Endodermal cell (in vitro differentiated cells): ENCODE results near the gene TP53BP1. TPM values are rescaled to one million over a fixed set of nuclear protein-coding genes. Genes with fewer than 3 reads are reported as not detected.

Source experiments
- DNase-seq: peaks from one replicate; pipeline ENCODE4 v3.0.0-alpha.2; 2017
- H3K27ac ChIP-seq: 2 replicates; pipeline ENCODE4 v1.5.1; 2013; ENCODE audit warnings: mild to moderate bottlenecking, low read depth, low read length, moderate library complexity
- H3K27me3 ChIP-seq: 2 replicates; pipeline ENCODE4 v1.6.1; 2013; ENCODE audit warnings: mild to moderate bottlenecking, low read length, moderate library complexity; ENCODE audit not compliant: insufficient read depth, control insufficient read depth, poor library complexity, severe bottlenecking
- H3K36me3 ChIP-seq: 2 replicates; pipeline ENCODE4 v1.7.0; 2013; ENCODE audit warnings: mild to moderate bottlenecking, low read length, moderate library complexity; ENCODE audit not compliant: control insufficient read depth, insufficient read depth
- H3K4me1 ChIP-seq: one replicate; pipeline ENCODE4 v1.7.0; 2013; ENCODE audit warnings: low read length; ENCODE audit not compliant: control insufficient read depth, insufficient read depth
- H3K4me3 ChIP-seq: 2 replicates; pipeline ENCODE4 v1.5.1; 2013; ENCODE audit warnings: mild to moderate bottlenecking, low read length, moderate library complexity
- H3K9ac ChIP-seq: 2 replicates; pipeline ENCODE4 v1.6.1; 2013; ENCODE audit warnings: mild to moderate bottlenecking, low read length, moderate library complexity; ENCODE audit not compliant: poor library complexity, severe bottlenecking; ENCODE audit errors: extremely low read depth
- H3K9me3 ChIP-seq: 2 replicates; pipeline ENCODE4 v1.6.1; 2013; ENCODE audit warnings: mild to moderate bottlenecking, low read length, moderate library complexity; ENCODE audit not compliant: control insufficient read depth
- H3K27ac Mint-ChIP-seq: 2 replicates; pipeline ENCODE4 v1.8.0; 2020; ENCODE audit warnings: mixed read lengths
- H3K27me3 Mint-ChIP-seq: 2 replicates; pipeline ENCODE4 v1.8.0; 2021; ENCODE audit warnings: mild to moderate bottlenecking, mixed read lengths; ENCODE audit not compliant: insufficient read depth
- H3K36me3 Mint-ChIP-seq: 2 replicates; pipeline ENCODE4 v1.8.0; 2020; ENCODE audit warnings: low read depth, mixed read lengths
- H3K4me1 Mint-ChIP-seq: 2 replicates; pipeline ENCODE4 v1.8.0; 2020; ENCODE audit warnings: mixed read lengths
- H3K4me3 Mint-ChIP-seq: 2 replicates; pipeline ENCODE4 v1.8.0; 2020; ENCODE audit warnings: mild to moderate bottlenecking, moderate library complexity, mixed read lengths
- H3K9me3 Mint-ChIP-seq: 2 replicates; pipeline ENCODE4 v1.8.0; 2020; ENCODE audit warnings: mild to moderate bottlenecking, mixed read lengths
- CTCF ChIP-seq: fragments of 200-600 bp; sonication (generic); conservative IDR thresholded peaks from 2 replicates; pipeline ENCODE4 v1.5.0; 2021; ENCODE audit warnings: antibody characterized with exemption, mild to moderate bottlenecking
- WGBS, 2 experiments: methylation state at CpG; one replicate each; pipeline versions ENCODE4 v1.1.5 to v1.1.7; 2013; ENCODE audit warnings: missing lambda C conversion rate in 2 of 2, mixed read lengths in 1 of 2; ENCODE audit not compliant: insufficient coverage in 1 of 2, insufficient read length in 1 of 2; 5-methylcytosine and 5-hydroxymethylcytosine counted together
- total RNA-seq, 2 donors: library from RNA; stranded (reverse); fragmentation: NEBNext Ultra II Directional in 1 of 2; extraction: Animal tissue kit (Norgen Biotek cat#: 25700) in 1 of 2; gene quantifications; 2 replicates in 1 of 2; 3 replicates in 1 of 2; pipeline ENCODE4 v1.2.1, GENCODE V29; 2021

Gene TP53BP1
- total RNA-seq, 2 donors from 2014 or later = 85.4 to 114 TPM

- Histone ChIP-seq H3K4me1 (no peaks in the 10 kb centered on the region), H3K9ac (peak overlapping the region; percentile 73), H3K36me3 (no peaks in the 10 kb centered on the region), H3K27me3 (peaks cover 39% of the 10 kb centered on the region), H3K27ac (peak overlapping the region; percentile 98), H3K4me3 (peak overlapping the region; percentile 98), H3K9me3 (no peaks in the 10 kb centered on the region)
- Mint-ChIP-seq H3K27me3 (peaks cover 42% of the 10 kb centered on the region), H3K9me3 (no peaks in the 10 kb centered on the region), H3K4me1 (peaks cover 18% of the 10 kb centered on the region), H3K27ac (peak overlapping the region; percentile 97), H3K36me3 (no peaks in the 10 kb centered on the region), H3K4me3 (peak overlapping the region; percentile 91)
- WGBS, 2 experiments = 0 to 6% methylated on average over 3 to 41 of the region's 41 CpGs
- peak; percentile 99 for DNase-seq
- TF ChIP-seq CTCF = peak; percentile 65
These were observed 17.4 kb upstream of the TP53BP1 start for GRCh38 chr15:43510200-43511011.

- H3K27ac Mint-ChIP-seq = peak overlapping the region; percentile 97
- H3K27me3 Mint-ChIP-seq = peaks cover 37% of the 10 kb centered on the region
- Histone ChIP-seq H3K9ac (no peak overlapping the region), H3K36me3 (no peaks in the 10 kb centered on the region), H3K27me3 (peaks cover 34% of the 10 kb centered on the region), H3K4me3 (peak overlapping the region; percentile 98), H3K27ac (peak overlapping the region; percentile 98), H3K4me1 (no peaks in the 10 kb centered on the region), H3K9me3 (no peaks in the 10 kb centered on the region)
- peak; percentile 39 for DNase-seq
- H3K36me3 Mint-ChIP-seq = no peaks in the 10 kb centered on the region
- H3K4me3 Mint-ChIP-seq = peak overlapping the region; percentile 91
- no peak for TF ChIP-seq CTCF
- WGBS, 2 experiments = 36 to 64% methylated on average over 5 to 7 of the region's 8 CpGs
- no peaks in the 10 kb centered on the region for H3K9me3 Mint-ChIP-seq
- H3K4me1 Mint-ChIP-seq = peaks cover 18% of the 10 kb centered on the region
These were observed 16.8 kb upstream of the TP53BP1 start for GRCh38 chr15:43509660-43510199.

GRCh38 chr15:43508991-43509659, 16.2 kb upstream of the TP53BP1 start:
- peak; percentile 22 for DNase-seq
- 85 to 94% methylated on average over 3 to 9 of the region's 9 CpGs for WGBS, 2 experiments
- H3K4me1 ChIP-seq = no peaks in the 10 kb centered on the region
- Mint-ChIP-seq H3K27me3 (peaks cover 31% of the 10 kb centered on the region), H3K27ac (no peak overlapping the region), H3K4me1 (peaks cover 16% of the 10 kb centered on the region), H3K4me3 (peak overlapping the region; percentile 91), H3K36me3 (no peaks in the 10 kb centered on the region), H3K9me3 (no peaks in the 10 kb centered on the region)
- peak overlapping the region; percentile 98 for H3K4me3 ChIP-seq
- H3K36me3 ChIP-seq = no peaks in the 10 kb centered on the region
- TF ChIP-seq CTCF = no peak
- H3K27me3 ChIP-seq = peaks cover 31% of the 10 kb centered on the region
- peak overlapping the region; percentile 98 for H3K27ac ChIP-seq
- H3K9ac ChIP-seq = no peak overlapping the region
- H3K9me3 ChIP-seq = no peaks in the 10 kb centered on the region
